Colonic mucosa (tissue), 4 donors: ENCODE results near the gene IST1. TPM values are rescaled to one million over a fixed set of nuclear protein-coding genes. Genes with fewer than 3 reads are reported as not detected.

Experiments
- DNase-seq: peaks from one replicate; pipeline ENCODE4 v3.0.0-alpha.2; 2020
- H3K27ac ChIP-seq: fragments of 200-600 bp; one replicate; pipeline ENCODE4 v1.8.0; 2021
- H3K27me3 ChIP-seq: fragments of 200-600 bp; one replicate; pipeline ENCODE4 v1.8.0; 2021
- H3K36me3 ChIP-seq: fragments of 200-600 bp; one replicate; pipeline ENCODE4 v1.8.0; 2021
- H3K4me1 ChIP-seq: fragments of 200-600 bp; one replicate; pipeline ENCODE4 v1.8.0; 2021; ENCODE audit warnings: mild to moderate bottlenecking
- H3K4me3 ChIP-seq: fragments of 200-600 bp; one replicate; pipeline ENCODE4 v1.8.0; 2021
- H3K9ac ChIP-seq, 2 donors: one replicate each; pipeline ENCODE4 v1.7.0; 2013; ENCODE audit warnings: control low read depth in 2 of 2, low read depth in 2 of 2, low read length in 2 of 2
- H3K9me3 ChIP-seq: fragments of 200-600 bp; one replicate; pipeline ENCODE4 v1.8.0; 2021
- intact Hi-C: fragments of 100-400 bp; cut with DNase I; formaldehyde crosslinking; loops from one replicate; pipeline ENCODE4 v1.14.1; 2022
- total RNA-seq, 2 donors: library from RNA; stranded (reverse); fragmentation: NEBNext Ultra II Directional in 1 of 2; extraction: Animal tissue kit (Norgen Biotek cat#: 25700) in 1 of 2; gene quantifications; one replicate each; pipeline ENCODE4 v1.2.1, GENCODE V29; 2021
- TF ChIP-seq, protein P1 (sequence below): fragments of 200-600 bp; IDR thresholded peaks from one replicate; pipeline ENCODE4 v1.8.0; 2022; ENCODE audit warnings: antibody characterized with exemption, mild to moderate bottlenecking
- donor health status: healthy.
- donor health status: DM: no; HTN: no; CAD: no.
- donor health status: DM: no; HTN: no; CAD: no.

IST1 gene
- total RNA-seq, 2 donors from 2014 or later, result 180 to 304 TPM

DNA sequence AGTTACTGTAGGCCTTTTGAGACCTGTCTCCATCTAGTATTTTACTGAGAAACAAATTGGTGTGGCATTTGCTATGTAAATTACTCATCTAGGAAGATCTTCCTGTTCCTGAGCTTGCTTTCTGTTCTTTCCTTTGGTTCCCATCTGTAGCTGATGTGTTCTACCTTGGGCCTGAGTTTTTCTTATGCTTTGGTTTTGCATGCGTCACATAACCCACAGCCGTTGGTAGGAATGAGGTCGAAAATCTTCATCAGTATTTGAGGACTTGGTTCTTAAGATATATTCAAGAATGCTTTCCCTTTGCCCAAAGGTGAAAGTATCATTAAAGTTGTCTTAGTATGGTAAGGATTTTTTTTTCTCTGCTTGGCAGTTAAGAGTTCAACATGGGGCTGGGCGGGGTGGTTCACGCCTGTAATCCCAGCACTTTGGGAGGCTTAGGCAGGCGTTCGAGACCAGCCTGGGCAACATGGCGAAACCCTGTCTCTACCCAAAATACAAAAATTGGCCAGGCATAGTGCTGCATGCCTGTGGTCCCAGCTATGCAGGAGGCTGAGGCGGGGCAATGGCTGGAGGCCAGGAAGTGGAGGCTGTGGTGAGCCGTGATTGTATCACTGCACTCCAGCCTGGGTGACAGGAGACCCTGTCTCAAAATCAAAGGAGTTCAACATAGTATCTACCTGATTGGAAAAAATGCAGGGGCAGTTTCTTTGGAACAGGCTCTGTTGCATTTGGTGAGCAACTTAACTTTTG is 28.8 kb downstream of the IST1 start:
- TF ChIP-seq, protein P1, sequence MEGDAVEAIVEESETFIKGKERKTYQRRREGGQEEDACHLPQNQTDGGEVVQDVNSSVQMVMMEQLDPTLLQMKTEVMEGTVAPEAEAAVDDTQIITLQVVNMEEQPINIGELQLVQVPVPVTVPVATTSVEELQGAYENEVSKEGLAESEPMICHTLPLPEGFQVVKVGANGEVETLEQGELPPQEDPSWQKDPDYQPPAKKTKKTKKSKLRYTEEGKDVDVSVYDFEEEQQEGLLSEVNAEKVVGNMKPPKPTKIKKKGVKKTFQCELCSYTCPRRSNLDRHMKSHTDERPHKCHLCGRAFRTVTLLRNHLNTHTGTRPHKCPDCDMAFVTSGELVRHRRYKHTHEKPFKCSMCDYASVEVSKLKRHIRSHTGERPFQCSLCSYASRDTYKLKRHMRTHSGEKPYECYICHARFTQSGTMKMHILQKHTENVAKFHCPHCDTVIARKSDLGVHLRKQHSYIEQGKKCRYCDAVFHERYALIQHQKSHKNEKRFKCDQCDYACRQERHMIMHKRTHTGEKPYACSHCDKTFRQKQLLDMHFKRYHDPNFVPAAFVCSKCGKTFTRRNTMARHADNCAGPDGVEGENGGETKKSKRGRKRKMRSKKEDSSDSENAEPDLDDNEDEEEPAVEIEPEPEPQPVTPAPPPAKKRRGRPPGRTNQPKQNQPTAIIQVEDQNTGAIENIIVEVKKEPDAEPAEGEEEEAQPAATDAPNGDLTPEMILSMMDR, result no peak

DNA sequence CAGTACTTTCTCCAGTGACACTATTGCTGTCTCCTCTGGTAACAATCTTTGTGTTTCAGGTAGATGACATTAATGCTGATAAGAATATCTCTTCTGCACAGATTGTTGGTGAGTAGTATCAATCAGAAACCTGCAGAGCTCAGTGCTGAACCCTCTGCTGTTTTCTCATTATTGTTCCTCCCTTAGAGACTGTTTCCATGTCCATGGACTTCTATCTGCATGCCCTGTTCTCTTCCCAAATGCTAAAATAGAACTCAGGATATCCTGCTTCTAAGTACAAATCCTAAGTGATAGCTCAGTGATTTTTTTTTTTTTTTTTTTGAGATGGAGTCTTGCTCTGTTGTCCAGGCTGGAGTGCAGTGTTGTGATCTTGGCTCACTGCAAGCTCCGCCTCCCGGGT is 29.4 kb downstream of the IST1 start:
- H3K9me3 ChIP-seq, result no peaks in the 10 kb centered on the region
- peaks cover 57% of the 10 kb centered on the region for H3K36me3 ChIP-seq
- H3K27ac ChIP-seq, result no peak overlapping the region
- no peak for DNase-seq
- no peaks in the 10 kb centered on the region for H3K27me3 ChIP-seq
- H3K9ac ChIP-seq, result no peak overlapping the region
- H3K4me3 ChIP-seq, result no peak overlapping the region
- H3K4me1 ChIP-seq, result peaks cover 12% of the 10 kb centered on the region
- TF ChIP-seq, protein P1, result no peak
- intact Hi-C loops, result no loop called here

More for the DNA sequence above, 28.8 kb downstream of the IST1 start:
- Histone ChIP-seq H3K27ac (no peak overlapping the region), H3K9ac (no peak overlapping the region), H3K9me3 (no peaks in the 10 kb centered on the region), H3K4me3 (no peak overlapping the region), H3K36me3 (peaks cover 63% of the 10 kb centered on the region), H3K4me1 (peaks cover 12% of the 10 kb centered on the region), H3K27me3 (no peaks in the 10 kb centered on the region)
- intact Hi-C loops, result no loop called here
- no peak for DNase-seq

DNA sequence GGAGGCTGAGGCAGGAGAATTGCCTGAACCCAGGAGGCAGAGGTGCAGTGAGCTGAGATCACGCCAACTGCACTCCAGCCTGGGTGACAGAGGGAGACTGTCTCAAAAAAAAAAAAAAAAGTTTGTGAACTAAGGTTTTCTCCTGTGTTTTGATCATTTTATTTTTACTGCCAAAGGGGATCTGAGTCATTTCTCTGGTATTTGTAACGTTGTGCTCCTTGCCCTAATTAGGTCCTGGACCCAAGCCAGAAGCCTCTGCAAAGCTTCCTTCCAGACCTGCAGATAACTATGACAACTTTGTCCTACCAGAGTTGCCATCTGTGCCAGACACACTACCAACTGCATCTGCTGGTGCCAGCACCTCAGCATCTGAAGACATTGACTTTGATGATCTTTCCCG is 32.1 kb downstream of the IST1 start:
- Histone ChIP-seq H3K9ac (no peak overlapping the region), H3K4me3 (no peak overlapping the region), H3K27ac (peak overlapping the region; percentile 18), H3K27me3 (no peaks in the 10 kb centered on the region), H3K36me3 (peaks cover 38% of the 10 kb centered on the region), H3K4me1 (peaks cover 12% of the 10 kb centered on the region), H3K9me3 (no peaks in the 10 kb centered on the region)
- DNase-seq, result peak; percentile 76
- intact Hi-C loops, result no loop called here
- TF ChIP-seq, protein P1, result no peak

DNA sequence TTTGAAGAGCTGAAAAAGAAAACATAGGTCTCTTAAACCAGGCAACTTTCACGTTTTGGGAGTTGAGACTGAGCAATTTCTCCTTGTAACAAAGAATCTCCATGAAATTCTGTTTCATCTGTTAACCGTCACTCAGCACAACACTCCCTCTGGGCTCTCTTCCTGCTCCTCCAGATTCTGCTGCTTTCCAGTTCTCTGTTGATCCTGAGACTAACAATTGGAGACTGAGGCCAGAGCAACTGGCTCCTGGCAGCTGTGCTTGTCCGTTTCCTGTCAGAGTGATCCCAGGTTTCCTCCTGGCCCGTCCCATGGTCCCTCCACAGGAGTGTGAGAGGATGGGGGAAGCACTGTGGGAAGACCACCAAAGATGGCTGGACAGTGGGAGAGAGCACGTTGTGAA is 32.5 kb downstream of the IST1 start:
- no peak overlapping the region for H3K4me3 ChIP-seq
- TF ChIP-seq, protein P1, result no peak
- H3K4me1 ChIP-seq, result peaks cover 12% of the 10 kb centered on the region
- H3K27ac ChIP-seq, result peak overlapping the region; percentile 18
- peaks cover 34% of the 10 kb centered on the region for H3K36me3 ChIP-seq
- intact Hi-C loops, result no loop called here
- DNase-seq, result no peak
- no peaks in the 10 kb centered on the region for H3K27me3 ChIP-seq
- H3K9me3 ChIP-seq, result no peaks in the 10 kb centered on the region
- H3K9ac ChIP-seq, result no peak overlapping the region

DNA sequence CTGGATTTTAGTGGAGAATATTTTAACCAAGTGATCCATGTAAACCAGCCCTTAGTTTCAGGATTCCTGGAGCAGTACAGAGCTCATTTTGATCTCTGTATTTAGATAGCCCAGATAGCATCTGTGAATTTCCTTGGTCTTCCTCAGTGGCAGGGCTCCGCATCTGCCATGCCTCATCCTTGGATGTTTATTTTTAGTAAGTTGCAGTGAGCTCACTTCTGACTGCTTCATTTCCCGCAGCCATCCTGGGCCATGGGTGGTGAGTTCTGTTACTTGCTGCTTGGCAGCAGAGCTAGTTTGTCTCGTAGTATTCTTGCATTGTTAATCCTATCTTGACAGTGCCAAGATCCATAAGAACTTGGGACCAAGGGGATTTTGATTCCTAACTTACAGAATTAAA is 33.7 kb downstream of the IST1 start:
- TF ChIP-seq, protein P1, result no peak
- Histone ChIP-seq H3K9ac (no peak overlapping the region), H3K27me3 (no peaks in the 10 kb centered on the region), H3K4me1 (peaks cover 12% of the 10 kb centered on the region), H3K36me3 (peaks cover 23% of the 10 kb centered on the region), H3K4me3 (no peak overlapping the region), H3K27ac (no peak overlapping the region), H3K9me3 (no peaks in the 10 kb centered on the region)
- no peak for DNase-seq
- intact Hi-C loops, result no loop called here
